Gastrocnemius medialis (tissue), 4 donors: ENCODE data around the gene IFT122. TPM values are rescaled to one million over a fixed set of nuclear protein-coding genes. Genes with fewer than 3 reads are reported as not detected.

Source experiments
- ATAC-seq, 2 donors: fragments of 150-250 bp; one replicate each; pipeline ENCODE4 v1.9.1; 2016
- DNase-seq, 2 donors: peaks; one replicate each; pipeline ENCODE4 v3.0.0-alpha.2; 2019
- H3K27ac ChIP-seq, 4 donors: fragments of 200-600 bp; sonication (generic); 1 replicate in 1 of 4; 2 replicates in 3 of 4; pipeline ENCODE4 v1.5.1; 2016 to 2018; ENCODE audit warnings: mild to moderate bottlenecking in 2 of 4, moderate library complexity in 1 of 4
- H3K27me3 ChIP-seq, 3 donors: fragments of 200-600 bp; sonication (generic) in 2 of 3; 1 replicate in 1 of 3; 2 replicates in 2 of 3; pipeline versions ENCODE4 v1.5.1 to v1.6.0; 2016 to 2019; ENCODE audit warnings: mild to moderate bottlenecking in 1 of 3, moderate library complexity in 1 of 3
- H3K36me3 ChIP-seq, 2 donors: fragments of 200-600 bp; sonication (generic) in 1 of 2; one replicate each; pipeline ENCODE4 v1.5.1; 2017 to 2018
- H3K4me1 ChIP-seq, 2 donors: fragments of 200-600 bp; sonication (generic) in 1 of 2; one replicate each; pipeline ENCODE4 v1.5.1; 2016 to 2017; ENCODE audit warnings: mild to moderate bottlenecking in 2 of 2
- H3K4me3 ChIP-seq, 4 donors: fragments of 200-600 bp; sonication (generic) in 3 of 4; 1 replicate in 1 of 4; 2 replicates in 3 of 4; pipeline ENCODE4 v1.5.1; 2016 to 2019; ENCODE audit warnings: mild to moderate bottlenecking in 2 of 4
- H3K9me3 ChIP-seq, 3 donors: fragments of 200-600 bp; sonication (generic) in 2 of 3; 1 replicate in 1 of 3; 2 replicates in 2 of 3; pipeline ENCODE4 v1.5.1; 2016 to 2019
- POLR2A ChIP-seq, 2 donors: fragments of 450-650 bp; IDR thresholded peaks; one replicate each; pipeline ENCODE4 v1.6.1; 2017; ENCODE audit warnings: antibody characterized with exemption in 2 of 2, mild to moderate bottlenecking in 2 of 2, moderate library complexity in 2 of 2
- in situ Hi-C, 4 donors: fragments of 200-750 bp; cut with MboI; loops; one replicate each; pipeline versions ENCODE4 v1.15.0 to v1.8.0; 2017; ENCODE audit warnings: low sequenced_read_pairs in 4 of 4
- intact Hi-C: fragments of 100-400 bp; cut with DNase I; formaldehyde crosslinking; loops from one replicate; pipeline ENCODE4 v1.15.1; 2023; ENCODE audit warnings: low total_unique reads
- total RNA-seq, 4 donors: library from RNA; depleted of rRNA; stranded (reverse); fragments of >200 nt; gene quantifications; one replicate each; pipeline versions ENCODE4 v1.1.0 to v1.2.3, GENCODE V29; 2016
- TF ChIP-seq, protein P1 (sequence below), 5 experiments: fragments of 450-650 bp in 3 of 5; fragments of 200-600 bp in 2 of 5; sonication (generic) in 2 of 5; IDR thresholded peaks in 4 of 5; conservative IDR thresholded peaks in 1 of 5; 1 replicate in 4 of 5; 2 replicates in 1 of 5; pipeline ENCODE4 v1.5.1; 2016 to 2019; ENCODE audit warnings: antibody characterized with exemption in 5 of 5, mild to moderate bottlenecking in 3 of 5, moderate library complexity in 3 of 5

The IFT122 gene
- total RNA-seq, 4 donors from 2014 or later, result 4.6 to 16.4 (median 5.9) TPM

DNA sequence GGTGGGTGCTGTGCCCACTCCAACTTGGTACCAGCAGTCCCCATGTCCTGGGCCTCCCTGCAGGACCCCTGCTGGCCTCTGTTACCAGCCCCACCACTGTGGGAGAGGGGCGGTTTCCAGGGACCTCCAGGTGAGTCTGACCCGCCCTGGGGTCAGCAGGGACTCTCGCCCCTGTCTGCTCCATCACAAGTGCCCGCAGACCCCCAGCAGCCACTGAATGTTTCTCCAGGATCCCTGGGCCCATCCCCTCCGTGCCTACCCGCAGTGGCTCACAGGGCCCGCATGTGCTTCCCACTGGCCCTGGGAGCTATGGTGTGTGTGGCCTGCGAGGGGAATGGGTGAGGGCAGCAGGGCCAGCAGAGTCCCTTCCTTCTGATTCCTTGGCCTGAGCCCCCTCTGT lies 78.6 kb downstream of the IFT122 start:
- in situ Hi-C loops, result no loop called here
- no peaks in the 10 kb centered on the region for H3K36me3 ChIP-seq

GRCh38 chr3:129519449-129519848 lies 79.4 kb downstream of the IFT122 start:
- no peaks in the 10 kb centered on the region for H3K27me3 ChIP-seq
- in situ Hi-C loops, result no loop called here
- TF ChIP-seq, protein P1, sequence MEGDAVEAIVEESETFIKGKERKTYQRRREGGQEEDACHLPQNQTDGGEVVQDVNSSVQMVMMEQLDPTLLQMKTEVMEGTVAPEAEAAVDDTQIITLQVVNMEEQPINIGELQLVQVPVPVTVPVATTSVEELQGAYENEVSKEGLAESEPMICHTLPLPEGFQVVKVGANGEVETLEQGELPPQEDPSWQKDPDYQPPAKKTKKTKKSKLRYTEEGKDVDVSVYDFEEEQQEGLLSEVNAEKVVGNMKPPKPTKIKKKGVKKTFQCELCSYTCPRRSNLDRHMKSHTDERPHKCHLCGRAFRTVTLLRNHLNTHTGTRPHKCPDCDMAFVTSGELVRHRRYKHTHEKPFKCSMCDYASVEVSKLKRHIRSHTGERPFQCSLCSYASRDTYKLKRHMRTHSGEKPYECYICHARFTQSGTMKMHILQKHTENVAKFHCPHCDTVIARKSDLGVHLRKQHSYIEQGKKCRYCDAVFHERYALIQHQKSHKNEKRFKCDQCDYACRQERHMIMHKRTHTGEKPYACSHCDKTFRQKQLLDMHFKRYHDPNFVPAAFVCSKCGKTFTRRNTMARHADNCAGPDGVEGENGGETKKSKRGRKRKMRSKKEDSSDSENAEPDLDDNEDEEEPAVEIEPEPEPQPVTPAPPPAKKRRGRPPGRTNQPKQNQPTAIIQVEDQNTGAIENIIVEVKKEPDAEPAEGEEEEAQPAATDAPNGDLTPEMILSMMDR (IDR thresholded peaks at IDR 0.05 in 4 of 5, conservative IDR thresholded peaks at IDR 0.05 in 1 of 5), result no peak
- no peak for TF ChIP-seq POLR2A (IDR thresholded peaks at IDR 0.05)

More for the DNA sequence above, 78.6 kb downstream of the IFT122 start:
- Histone ChIP-seq H3K4me3 (no peak overlapping the region), H3K27ac (no peak overlapping the region), H3K9me3 (no peaks in the 10 kb centered on the region), H3K4me1 (peaks cover 7 to 8% of the 10 kb centered on the region in 2 donors), H3K27me3 (no peaks in the 10 kb centered on the region)
- no peak for TF ChIP-seq POLR2A (IDR thresholded peaks at IDR 0.05)
- TF ChIP-seq, protein P1 (IDR thresholded peaks at IDR 0.05 in 4 of 5, conservative IDR thresholded peaks at IDR 0.05 in 1 of 5), result no peak
- intact Hi-C loops, result no loop called here
- no peak for DNase-seq
- ATAC-seq, result no peak

GRCh38 chr3:129519896-129520715 lies 80.1 kb downstream of the IFT122 start:
- H3K27ac ChIP-seq, result no peak overlapping the region
- no peaks in the 10 kb centered on the region for H3K4me1 ChIP-seq
- TF ChIP-seq POLR2A (IDR thresholded peaks at IDR 0.05), result no peak
- TF ChIP-seq, protein P1 (IDR thresholded peaks at IDR 0.05 in 4 of 5, conservative IDR thresholded peaks at IDR 0.05 in 1 of 5), result no peak
- no peaks in the 10 kb centered on the region for H3K9me3 ChIP-seq
- ATAC-seq (no peak), DNase-seq (no peak)
- H3K4me3 ChIP-seq, result no peak overlapping the region
- H3K36me3 ChIP-seq, result no peaks in the 10 kb centered on the region
- in situ Hi-C loops, result no loop called here
- H3K27me3 ChIP-seq, result no peaks in the 10 kb centered on the region
- intact Hi-C loops, result no loop called here

More at GRCh38 chr3:129519449-129519848, 79.4 kb downstream of the IFT122 start:
- ATAC-seq, result no peak
- H3K27ac ChIP-seq, result no peak overlapping the region
- H3K9me3 ChIP-seq, result no peaks in the 10 kb centered on the region
- H3K4me3 ChIP-seq, result no peak overlapping the region
- H3K4me1 ChIP-seq, result peaks cover 0 to 1% of the 10 kb centered on the region in 2 donors
- DNase-seq, result no peak
- intact Hi-C loops, result no loop called here
- H3K36me3 ChIP-seq, result no peaks in the 10 kb centered on the region

- TF ChIP-seq POLR2A (IDR thresholded peaks at IDR 0.05), result no peak
- TF ChIP-seq, protein P1 (IDR thresholded peaks at IDR 0.05 in 4 of 5, conservative IDR thresholded peaks at IDR 0.05 in 1 of 5), result no peak
- Histone ChIP-seq H3K27ac (no peak overlapping the region), H3K4me1 (no peaks in the 10 kb centered on the region), H3K36me3 (no peaks in the 10 kb centered on the region), H3K4me3 (no peak overlapping the region), H3K27me3 (no peaks in the 10 kb centered on the region), H3K9me3 (no peaks in the 10 kb centered on the region)
- no peak for DNase-seq
- no peak for ATAC-seq
- intact Hi-C loops, result no loop called here
- in situ Hi-C loops, result no loop called here
Observed at GRCh38 chr3:129520960-129521359, 80.9 kb downstream of the IFT122 start.
